GM21360 (cell line): ENCODE results near the gene MVB12A.
A peak's percentile ranks its signal among the peaks of the same experiment; 100 is the strongest.

Experiments used
- ATAC-seq: cut with Tn5 transposase; IDR thresholded peaks from one replicate; pipeline ENCODE4 v1.9.1; 2021; ENCODE audit warnings: mild to moderate bottlenecking, moderate library complexity; ENCODE audit not compliant: unreplicated experiment

Gene MVB12A

GRCh38 chr19:17404621-17405249 lies 15.1 kb upstream of the MVB12A start:
- ATAC-seq = peak; percentile 21

DNA sequence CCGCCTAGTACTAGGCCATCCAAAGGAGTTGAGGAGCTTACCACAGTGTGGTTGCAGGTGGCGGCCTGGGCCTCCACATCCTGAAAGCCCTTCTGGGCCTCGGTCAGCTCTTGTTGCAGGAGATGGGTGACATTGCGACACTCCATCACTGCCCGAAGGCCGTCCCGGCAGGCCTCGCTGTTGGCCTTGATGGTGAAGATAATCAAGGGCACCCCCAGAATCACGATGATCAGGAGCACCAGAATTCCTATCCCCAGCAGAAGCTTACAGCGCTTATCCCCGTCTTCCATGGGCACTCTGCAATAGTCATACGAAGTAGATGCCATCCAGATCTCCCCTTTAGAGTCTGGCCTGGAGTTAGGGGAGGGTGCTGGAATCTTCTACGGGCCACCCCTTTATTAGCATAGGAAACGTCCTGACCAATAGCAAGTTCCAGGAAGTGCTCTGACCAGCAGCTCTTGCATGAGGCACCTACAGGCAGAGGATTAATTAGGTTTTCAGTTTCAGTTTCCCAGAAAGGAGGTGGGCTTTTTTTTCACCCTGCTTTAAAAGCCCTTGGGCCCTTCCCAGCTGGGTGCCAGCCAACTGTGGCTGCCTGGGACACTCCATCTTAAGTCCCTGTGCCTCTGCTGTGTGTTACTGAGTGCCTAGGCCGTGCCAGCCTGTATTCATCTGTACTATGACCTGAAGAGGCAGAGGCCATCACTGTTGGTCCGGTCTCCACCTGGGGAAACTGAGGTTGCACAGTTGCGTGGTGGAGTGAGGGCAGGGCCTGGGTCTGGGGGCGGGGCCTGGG lies 14.4 kb upstream of the MVB12A start, which contains the start of gene BST2:
Gene BST2 (minus strand): TSS at position 381 of the 796 bp plus-strand sequence. CDS start 55 bp downstream, at position 326.
- ATAC-seq = peak; percentile 70

GRCh38 chr19:17406046-17406886 lies 13.6 kb upstream of the MVB12A start:
- ATAC-seq = peak; percentile 14

DNA sequence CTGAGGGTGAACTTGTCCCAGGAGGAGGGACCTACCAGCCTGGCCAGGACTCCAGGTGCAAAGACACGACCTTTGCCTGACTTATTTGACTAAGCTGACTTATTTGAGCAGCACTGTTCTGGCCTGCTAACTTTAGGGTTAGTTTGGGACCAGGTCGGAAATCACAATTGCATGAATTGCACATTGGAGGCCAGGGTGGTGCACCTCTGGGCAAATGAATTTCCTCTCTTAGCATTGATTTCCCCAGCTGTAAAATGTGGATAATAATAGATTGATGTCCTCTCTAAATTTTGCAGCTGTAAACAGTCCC lies 13.0 kb upstream of the MVB12A start:
- ATAC-seq = no peak

DNA sequence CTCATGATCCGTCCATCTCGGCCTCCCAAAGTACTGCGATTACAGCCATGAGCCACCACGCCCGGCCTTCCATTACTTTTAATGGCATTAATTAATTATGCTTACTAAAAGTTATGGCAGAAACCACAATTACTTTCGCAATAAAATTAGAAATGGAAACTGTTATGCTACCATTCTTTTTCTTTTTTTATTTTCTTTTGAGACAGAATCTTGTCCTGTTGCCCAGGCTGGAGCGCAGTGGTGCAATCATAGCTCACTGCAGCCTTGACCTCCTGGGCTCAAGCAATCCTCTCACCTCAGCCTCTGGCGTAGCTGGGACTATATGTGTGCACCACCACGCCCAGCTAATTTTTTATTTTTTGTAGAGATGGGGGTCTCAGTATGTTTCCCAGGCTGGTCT lies 9.9 kb upstream of the MVB12A start:
- no peak for ATAC-seq

- no peak for ATAC-seq
These were observed 8.0 kb upstream of the MVB12A start for GRCh38 chr19:17411801-17412200.

GRCh38 chr19:17414097-17414496 lies 5.8 kb upstream of the MVB12A start:
- no peak for ATAC-seq

DNA sequence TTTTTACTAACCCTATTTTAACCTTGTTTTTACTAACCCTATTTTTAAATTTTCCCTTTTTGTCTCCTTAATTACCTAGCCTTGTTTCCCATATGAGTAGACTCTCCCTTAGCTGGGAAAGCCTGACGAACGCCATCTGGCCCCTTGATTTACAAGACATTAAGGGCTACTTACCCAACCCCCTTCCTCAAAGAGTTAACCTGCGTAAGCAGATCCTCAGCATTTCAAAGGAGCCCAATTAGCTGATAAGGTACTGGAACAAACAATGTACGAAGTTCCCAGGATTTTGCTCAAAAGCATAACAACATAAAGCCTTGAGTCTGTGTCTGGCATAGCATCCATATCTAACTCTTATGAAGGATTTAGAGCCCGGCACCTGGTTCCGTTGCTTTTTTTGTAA lies 4.7 kb upstream of the MVB12A start:
- no peak for ATAC-seq

GRCh38 chr19:17418710-17419109 lies 1.1 kb upstream of the MVB12A start:
- ATAC-seq = no peak

DNA sequence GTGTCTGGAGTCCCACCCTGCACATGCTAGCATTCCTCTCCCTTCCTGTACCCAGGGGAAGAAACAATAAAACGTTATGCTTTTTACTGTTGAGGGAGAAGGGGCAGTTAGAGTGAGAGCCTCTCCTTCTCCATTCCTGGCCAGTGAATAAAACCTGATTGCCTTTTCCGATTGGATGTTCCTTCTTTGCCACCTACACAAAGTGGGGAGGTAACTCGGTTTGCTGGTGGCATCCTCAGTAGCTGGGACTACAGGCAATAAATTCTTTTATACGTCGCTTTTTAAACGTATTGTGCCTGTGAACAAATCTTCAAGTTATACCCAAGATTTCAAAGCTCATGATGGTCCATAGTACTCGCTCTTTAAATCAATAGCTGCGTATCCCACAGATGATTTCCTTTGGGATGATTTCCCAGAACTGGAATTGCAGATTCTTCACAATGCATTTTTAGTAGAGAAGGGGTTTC lies 660 bp upstream of the MVB12A start:
- no peak for ATAC-seq

GRCh38 chr19:17420475-17420924 lies 653 bp downstream of the MVB12A start:
- ATAC-seq = peak; percentile 11

DNA sequence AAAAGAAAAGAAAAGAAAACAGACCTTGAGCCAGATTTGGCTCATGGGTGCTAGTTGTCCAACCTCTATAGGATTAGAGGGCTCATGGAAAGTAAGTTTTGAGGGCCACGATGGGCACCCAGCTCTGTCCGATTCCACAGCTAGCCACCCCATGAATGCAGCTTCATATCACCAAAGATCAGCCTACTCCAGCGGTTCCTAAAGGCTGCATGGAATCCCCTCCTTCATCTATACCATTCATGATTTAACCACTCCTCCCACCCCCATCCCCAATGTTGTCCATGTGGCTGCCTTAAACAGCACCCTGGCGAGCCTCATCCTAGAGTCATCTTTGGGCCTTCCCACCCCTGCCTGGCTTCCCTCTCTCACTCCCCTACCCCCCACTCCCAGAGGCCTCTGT lies 2.1 kb downstream of the MVB12A start:
- no peak for ATAC-seq

DNA sequence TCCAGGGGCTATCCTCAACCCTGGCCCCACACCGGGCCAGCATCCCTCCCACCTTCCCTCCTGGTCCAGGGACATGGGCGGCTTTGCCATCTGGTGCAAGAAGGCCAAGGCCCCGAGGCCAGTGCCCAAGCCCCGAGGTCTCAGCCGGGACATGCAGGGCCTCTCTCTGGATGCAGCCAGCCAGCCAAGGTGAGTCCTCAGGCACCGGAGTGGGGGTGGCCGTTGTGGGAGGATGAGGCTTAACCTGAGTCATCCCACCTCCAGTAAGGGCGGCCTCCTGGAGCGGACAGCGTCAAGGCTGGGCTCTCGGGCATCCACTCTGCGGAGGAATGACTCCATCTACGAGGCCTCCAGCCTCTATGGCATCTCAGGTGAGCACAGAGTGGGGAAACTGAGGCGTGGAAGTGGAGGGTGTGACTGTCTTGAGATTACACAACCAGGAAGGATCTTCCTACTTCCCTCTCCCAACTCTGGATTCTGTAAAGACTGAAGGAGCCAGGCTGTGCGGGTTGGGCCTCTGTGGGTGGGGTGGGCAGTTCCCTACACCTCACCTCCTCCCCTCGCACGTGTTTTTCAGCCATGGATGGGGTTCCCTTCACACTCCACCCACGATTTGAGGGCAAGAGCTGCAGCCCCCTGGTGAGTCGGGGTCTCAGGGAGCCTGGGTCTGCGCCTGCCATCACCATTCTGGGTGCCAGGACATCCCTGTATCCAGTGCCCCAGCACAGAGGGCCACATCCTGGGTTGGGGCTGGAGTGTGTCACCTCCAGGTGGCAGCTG lies 3.8 kb downstream of the MVB12A start:
- no peak for ATAC-seq

DNA sequence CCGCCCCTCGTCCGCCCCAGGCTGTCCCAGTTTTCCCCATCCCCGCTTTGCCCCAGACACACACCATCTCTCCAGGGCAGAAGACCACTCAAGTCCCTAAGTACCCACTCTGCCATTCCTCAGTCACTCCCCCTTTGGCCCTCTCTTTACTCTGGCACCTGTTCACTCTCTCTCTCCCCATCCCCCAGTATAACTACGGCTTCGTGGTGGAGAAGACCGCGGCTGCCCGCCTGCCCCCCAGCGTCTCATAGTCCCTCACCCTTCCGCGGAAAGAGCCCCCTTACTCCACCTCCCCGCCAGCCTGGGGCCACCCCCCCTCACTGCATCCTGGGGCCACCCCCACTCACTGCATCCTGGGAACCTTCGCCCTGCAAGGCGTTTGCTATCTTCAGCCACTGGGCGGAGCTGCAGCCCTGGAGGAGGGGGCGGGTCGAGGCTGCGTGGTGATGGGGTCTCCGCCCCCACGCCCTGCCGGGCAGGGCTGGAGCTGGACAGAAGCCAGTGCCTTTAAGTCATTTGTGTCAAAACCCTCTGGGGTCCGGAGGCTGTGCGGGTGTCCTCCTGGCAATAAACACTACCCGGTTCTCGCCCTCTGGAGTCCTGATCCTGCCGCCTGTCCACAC lies 5.0 kb downstream of the MVB12A start:
- ATAC-seq = no peak

- no peak for ATAC-seq
These were observed 9.8 kb downstream of the MVB12A start for GRCh38 chr19:17429641-17430113.

GRCh38 chr19:17431417-17431816 lies 11.6 kb downstream of the MVB12A start:
- ATAC-seq = no peak

DNA sequence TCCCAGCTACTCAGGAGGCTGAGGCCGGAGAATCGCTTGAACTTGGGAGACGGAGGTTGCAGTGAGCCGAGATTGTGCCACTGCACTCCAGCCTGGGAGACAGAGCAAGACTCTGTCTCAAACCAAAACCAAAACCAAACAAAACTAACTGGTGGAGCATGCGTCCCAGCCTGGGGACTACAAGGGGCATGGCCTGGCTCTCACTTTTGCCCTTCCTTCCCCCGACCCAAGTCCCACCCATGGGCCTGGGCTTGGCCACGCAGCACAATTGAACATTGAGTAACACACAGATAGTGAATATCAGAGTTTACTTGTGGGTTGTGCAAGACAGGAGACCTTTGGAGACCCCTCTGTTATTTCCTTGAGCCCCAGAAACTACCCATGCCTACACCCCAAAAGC lies 15.4 kb downstream of the MVB12A start:
- no peak for ATAC-seq

GRCh38 chr19:17436094-17436873 lies 16.4 kb downstream of the MVB12A start:
- ATAC-seq = no peak

DNA sequence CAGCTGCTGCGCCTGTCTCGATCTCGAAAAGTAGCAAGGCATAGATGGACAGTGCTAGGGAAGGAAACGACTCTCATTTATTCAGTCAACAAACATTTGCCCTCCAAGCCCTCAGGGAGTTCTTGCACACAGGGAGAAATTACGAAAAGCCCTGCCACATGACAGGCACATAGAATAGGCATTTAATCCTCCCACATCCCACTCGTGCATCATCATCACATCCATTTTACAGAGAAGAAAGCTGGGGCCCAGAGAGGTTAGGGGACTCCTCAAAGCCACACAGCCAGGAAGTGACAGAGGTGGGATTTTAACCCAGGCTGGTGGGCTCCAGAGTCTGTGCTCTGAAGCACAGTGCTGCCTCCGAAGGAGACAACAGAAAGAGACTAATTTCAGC lies 17.0 kb downstream of the MVB12A start:
- ATAC-seq = no peak
